ENCODE measurements around the gene RNU5B-1. TPM values are rescaled to one million over a fixed set of nuclear protein-coding genes. Genes with fewer than 3 reads are reported as not detected.

Gene RNU5B-1
- total and polyA plus RNA-seq, 9 of the 15 experiments (the other 6 are each of a cell fraction or from before 2014, with no cell fraction given), result 14.2 TPM; not detected in 8

- Histone ChIP-seq H3K27ac (ENCODE audit: extremely low read depth, low read depth, low read length) (peak overlapping the region; percentile 93), H3K9me3 (replicated peaks; ENCODE audit: control insufficient read depth, insufficient read depth, low read depth, low read length) (peaks cover 2% of the 10 kb centered on the region; the same call in 1 of the 2 replicates), H3K4me3 (peak overlapping the region; percentile 28), H3K27me3 (ENCODE audit: control insufficient read depth in 2 of 2, insufficient read depth in 2 of 2, low read length in 2 of 2) (no peaks in the 10 kb centered on the region), H3K79me2 (ENCODE audit: control insufficient read depth, insufficient read depth, low read length) (no peaks in the 10 kb centered on the region), H3K4me1 (replicated peaks in 1 of 2; ENCODE audit: control insufficient read depth in 2 of 2, insufficient read depth in 2 of 2, low read length in 2 of 2) (peaks cover 14 to 15% of the 10 kb centered on the region in 2 experiments), H3K36me3 (ENCODE audit: control insufficient read depth, insufficient read depth, low read length) (no peaks in the 10 kb centered on the region), H3K9me1 (ENCODE audit: control insufficient read depth, insufficient read depth, low read length) (no peaks in the 10 kb centered on the region), H3K9ac (ENCODE audit: insufficient read depth in 1 of 2, low read depth in 2 of 2, low read length in 2 of 2) (peak overlapping the region; percentile 76 to 84; a peak in 3 of 4 replicates), H3K4me2 (ENCODE audit: insufficient read depth, low read length) (peak overlapping the region; percentile 77), H4K20me1 (replicated peaks; ENCODE audit: control insufficient read depth, insufficient read depth, low read length) (no peaks in the 10 kb centered on the region), H2AFZ (ENCODE audit: low read depth, low read length) (peak overlapping the region; percentile 94)
- ATAC-seq, result no peak
- CTCF ChIA-PET (ENCODE audit: low intra/inter-chr PET ratio), result interaction anchor here (0.6 to 1.4 kb wide), 3 partner anchors 115 to 250 kb away, joined by 3 to 9 read pairs (median 4); no protein-coding TSS in a partner anchor
- peak in 1 of 4 experiments; percentile 56 for DNase-seq (ENCODE audit: extremely low read depth in 1 of 4, low spot score in 3 of 4)
- TSS peak; percentile 75 for BruUV-seq (replicated peaks)
- in situ Hi-C loops (cut with MboI) (no loop called here), intact Hi-C loops (cut with micrococcal nuclease) (loop anchor here (1.0 to 5.0 kb wide), 3 partner anchors 8 to 252 kb away; partner anchors contain the start of gene RNU5A-1)
- peak; percentile 37 for FAIRE-seq
- POLR2A ChIA-PET, result interaction anchor here (0.6 to 3.5 kb wide), 62 partner anchors 8 to 566 kb away, joined by 3 to 194 read pairs (median 6); partner anchors contain the start of genes CILP, CLPX, PARP16 and PDCD7
- 17% methylated on average over 23 of the region's 24 CpGs for WGBS (ENCODE audit: insufficient coverage, low coverage, missing lambda C conversion rate)
- TF ChIP-seq CBX8 (IDR thresholded peaks at IDR 0.05; ENCODE audit: borderline replicate concordance, extremely low read depth, low read depth, low read length, poor library complexity, severe bottlenecking) (no peak), ERF (CRISPR knock-in tag; IDR thresholded peaks at IDR 0.05) (0 out of 2 replicates have a peak, but pooled peaks have one; percentile 47), SMAD4 (CRISPR knock-in tag; conservative IDR thresholded peaks at IDR 0.05) (peak; percentile 76), TAF1 (IDR thresholded peaks at IDR 0.05; ENCODE audit: control insufficient read depth, extremely low read depth, insufficient read depth, low read length, severe bottlenecking) (no peak), MAX (CRISPR knock-in tag; IDR thresholded peaks at IDR 0.05) (peak; percentile 67), ZNF507 (tag; conservative IDR thresholded peaks at IDR 0.05) (no peak), MYBL2 (IDR thresholded peaks at IDR 0.05; ENCODE audit: low read depth) (peak; percentile 39; the same call in 1 of the 2 replicates), MYBL2 (CRISPR knock-in tag; IDR thresholded peaks at IDR 0.05; ENCODE audit: borderline replicate concordance) (no peak)
- TF ChIP-seq, protein P1, sequence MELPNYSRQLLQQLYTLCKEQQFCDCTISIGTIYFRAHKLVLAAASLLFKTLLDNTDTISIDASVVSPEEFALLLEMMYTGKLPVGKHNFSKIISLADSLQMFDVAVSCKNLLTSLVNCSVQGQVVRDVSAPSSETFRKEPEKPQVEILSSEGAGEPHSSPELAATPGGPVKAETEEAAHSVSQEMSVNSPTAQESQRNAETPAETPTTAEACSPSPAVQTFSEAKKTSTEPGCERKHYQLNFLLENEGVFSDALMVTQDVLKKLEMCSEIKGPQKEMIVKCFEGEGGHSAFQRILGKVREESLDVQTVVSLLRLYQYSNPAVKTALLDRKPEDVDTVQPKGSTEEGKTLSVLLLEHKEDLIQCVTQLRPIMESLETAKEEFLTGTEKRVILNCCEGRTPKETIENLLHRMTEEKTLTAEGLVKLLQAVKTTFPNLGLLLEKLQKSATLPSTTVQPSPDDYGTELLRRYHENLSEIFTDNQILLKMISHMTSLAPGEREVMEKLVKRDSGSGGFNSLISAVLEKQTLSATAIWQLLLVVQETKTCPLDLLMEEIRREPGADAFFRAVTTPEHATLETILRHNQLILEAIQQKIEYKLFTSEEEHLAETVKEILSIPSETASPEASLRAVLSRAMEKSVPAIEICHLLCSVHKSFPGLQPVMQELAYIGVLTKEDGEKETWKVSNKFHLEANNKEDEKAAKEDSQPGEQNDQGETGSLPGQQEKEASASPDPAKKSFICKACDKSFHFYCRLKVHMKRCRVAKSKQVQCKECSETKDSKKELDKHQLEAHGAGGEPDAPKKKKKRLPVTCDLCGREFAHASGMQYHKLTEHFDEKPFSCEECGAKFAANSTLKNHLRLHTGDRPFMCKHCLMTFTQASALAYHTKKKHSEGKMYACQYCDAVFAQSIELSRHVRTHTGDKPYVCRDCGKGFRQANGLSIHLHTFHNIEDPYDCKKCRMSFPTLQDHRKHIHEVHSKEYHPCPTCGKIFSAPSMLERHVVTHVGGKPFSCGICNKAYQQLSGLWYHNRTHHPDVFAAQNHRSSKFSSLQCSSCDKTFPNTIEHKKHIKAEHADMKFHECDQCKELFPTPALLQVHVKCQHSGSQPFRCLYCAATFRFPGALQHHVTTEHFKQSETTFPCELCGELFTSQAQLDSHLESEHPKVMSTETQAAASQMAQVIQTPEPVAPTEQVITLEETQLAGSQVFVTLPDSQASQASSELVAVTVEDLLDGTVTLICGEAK (IDR thresholded peaks at IDR 0.05), result peak; percentile 69
- TF ChIP-seq, protein P1 (CRISPR knock-in tag; IDR thresholded peaks at IDR 0.05), result no peak
Observed at GRCh38 chr15:65303687-65304380, 643 bp upstream of the RNU5B-1 start.

All from K562 (cell line).